GM10266 (cell line): ENCODE measurements around the gene GTSF1L.

ENCODE experiments used
- DNase-seq: peaks from one replicate; pipeline ENCODE4 v3.0.0; 2012; ENCODE audit errors: extremely low spot score
- TF ChIP-seq, protein P1 (sequence below): IDR thresholded peaks from 2 replicates; pipeline ENCODE4 v1.5.1; 2012; ENCODE audit warnings: mild to moderate bottlenecking, low read depth; ENCODE audit not compliant: control insufficient read depth, insufficient read depth; ENCODE audit errors: missing control alignments

The GTSF1L gene

DNA sequence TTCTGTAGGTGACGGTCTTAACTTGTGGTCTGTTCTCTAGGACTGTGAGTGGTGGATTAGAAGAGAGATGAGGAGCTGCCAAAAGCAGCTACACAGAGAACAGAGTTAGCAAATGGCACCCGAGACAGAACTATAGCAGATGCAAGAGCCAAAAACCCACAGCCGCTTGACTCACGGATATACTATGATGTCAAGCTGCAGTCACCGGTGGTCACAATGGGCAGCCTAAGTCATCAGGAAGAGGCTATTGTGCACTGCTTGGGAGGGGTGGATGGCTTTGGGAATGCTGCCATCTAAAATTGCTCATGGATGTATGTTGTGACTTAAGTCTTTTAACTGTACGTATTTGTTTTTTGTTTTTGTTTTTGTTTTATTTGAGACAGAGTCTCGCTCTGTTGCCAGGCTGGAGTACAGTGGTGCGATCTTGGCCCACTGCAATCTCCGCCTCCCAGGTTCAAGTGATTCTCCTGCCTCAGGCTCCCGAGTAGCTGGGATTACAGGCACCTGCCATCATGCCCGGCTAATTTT is at the start of gene GTSF1L:
Gene GTSF1L (minus strand): TSS at position 192 of the 528 bp plus-strand sequence. CDS start 308 bp downstream, outside the sequence.
- DNase-seq = no peak
- TF ChIP-seq, protein P1, sequence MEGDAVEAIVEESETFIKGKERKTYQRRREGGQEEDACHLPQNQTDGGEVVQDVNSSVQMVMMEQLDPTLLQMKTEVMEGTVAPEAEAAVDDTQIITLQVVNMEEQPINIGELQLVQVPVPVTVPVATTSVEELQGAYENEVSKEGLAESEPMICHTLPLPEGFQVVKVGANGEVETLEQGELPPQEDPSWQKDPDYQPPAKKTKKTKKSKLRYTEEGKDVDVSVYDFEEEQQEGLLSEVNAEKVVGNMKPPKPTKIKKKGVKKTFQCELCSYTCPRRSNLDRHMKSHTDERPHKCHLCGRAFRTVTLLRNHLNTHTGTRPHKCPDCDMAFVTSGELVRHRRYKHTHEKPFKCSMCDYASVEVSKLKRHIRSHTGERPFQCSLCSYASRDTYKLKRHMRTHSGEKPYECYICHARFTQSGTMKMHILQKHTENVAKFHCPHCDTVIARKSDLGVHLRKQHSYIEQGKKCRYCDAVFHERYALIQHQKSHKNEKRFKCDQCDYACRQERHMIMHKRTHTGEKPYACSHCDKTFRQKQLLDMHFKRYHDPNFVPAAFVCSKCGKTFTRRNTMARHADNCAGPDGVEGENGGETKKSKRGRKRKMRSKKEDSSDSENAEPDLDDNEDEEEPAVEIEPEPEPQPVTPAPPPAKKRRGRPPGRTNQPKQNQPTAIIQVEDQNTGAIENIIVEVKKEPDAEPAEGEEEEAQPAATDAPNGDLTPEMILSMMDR = no peak

DNA sequence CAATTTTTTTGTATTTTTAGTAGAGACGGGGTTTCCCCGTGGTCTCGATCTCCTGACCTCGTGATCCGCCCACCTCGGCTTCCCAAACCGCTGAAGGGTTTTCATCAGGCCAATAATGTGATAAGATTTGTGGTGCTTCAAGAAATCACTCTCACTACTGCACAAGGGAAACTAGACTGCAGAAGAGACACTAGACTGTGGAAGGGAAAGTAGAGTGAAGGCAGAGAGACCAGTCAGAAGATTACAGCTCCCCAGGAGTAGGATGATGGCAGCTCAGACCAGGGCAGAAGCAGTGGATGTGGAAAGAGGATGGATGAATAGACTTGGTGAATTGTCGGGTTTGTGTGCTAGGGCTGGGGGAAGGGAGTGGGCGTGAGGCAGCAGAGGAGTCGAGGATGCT is 48.0 kb upstream of the GTSF1L start:
- no peak for DNase-seq
- TF ChIP-seq, protein P1 = no peak

DNA sequence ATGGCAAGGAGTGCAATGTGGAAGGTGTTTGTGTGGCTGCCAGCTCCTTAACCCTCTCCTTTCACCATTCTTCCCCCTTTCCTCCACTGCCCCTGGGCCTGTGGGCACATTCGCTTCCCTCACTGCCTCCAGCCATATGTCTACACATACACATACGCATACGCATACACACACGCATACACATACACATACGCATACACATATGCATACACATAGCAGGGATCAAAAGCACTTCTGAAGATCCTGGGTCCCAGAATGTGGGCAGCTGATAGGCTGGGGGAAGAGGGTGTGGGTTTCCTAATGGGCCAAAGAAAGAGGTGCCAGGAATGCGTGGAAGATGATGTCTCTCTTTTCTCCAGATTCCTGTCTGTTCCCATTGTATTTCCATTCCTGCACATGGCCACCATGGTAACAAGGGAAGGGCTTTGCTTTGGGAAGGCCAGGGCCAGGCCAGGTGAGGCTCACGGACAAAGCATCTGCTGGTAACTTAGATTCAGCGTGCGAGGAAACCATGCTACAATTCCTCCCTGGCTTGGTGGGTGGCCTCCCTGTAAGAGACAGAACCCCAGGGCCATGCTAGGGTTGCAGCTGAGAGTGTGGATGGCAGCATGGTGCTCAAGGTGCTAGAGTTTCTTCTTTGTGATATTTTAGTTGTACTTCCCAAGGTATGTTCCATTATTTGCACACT is 44.8 kb upstream of the GTSF1L start:
- no peak for DNase-seq
- TF ChIP-seq, protein P1 = no peak

DNA sequence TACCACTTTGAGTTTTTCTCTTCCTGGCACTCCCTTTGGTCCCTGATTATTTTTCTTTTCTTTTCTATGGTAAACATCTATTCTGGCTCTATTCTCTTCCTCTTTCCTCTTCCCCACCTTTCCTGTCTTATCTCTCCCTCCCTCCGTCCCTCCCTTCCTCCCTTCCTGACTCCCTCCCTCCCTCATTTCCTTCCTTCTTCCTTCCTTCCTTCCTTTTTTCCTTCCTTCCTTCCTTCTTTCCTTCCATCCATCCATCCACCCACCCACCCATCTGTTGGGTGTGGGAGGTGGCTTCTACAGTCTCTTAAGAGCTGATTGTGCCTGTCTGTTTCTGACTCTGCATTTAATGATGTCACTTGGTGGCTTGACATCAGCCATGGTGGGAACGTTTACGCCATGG is 43.5 kb upstream of the GTSF1L start:
- no peak for DNase-seq
- TF ChIP-seq, protein P1 = no peak

DNA sequence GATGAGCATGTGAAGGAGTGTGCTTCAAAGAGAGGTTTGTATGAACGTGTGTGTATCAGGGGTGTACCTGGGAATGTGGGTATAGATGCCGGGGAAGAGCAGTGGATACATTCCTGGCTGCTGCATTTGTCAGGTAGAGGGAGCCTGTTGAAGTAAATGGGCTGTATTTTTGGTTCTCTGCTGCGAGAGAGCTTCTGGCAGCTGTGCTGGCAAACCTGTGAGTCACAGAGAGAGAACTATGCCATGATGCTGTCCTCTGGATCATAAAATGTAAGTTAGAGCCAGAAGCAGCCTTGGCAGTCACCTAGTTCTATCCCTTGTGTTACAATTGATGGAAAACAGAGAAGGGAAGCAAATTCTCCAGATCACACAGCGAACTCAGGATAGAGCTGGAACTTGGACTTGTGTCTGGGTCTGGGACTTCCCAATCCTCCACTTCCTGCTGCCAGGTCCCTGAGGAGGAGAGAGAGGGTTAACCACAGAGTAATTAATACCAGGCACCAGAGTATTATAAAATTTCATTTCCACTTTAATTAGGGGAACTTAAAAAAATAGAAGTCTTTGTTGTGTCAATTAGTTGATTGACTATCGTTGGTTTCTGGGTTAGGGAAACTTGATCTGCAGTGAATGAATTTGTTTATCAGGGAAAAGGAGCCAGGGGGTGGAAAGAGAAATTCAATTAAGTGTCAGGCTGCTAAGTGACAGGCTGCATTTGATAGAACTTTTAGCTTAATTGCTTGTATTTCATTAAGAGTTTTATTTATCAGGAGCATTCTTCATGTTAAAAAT is 41.1 kb upstream of the GTSF1L start:
- no peak for DNase-seq

DNA sequence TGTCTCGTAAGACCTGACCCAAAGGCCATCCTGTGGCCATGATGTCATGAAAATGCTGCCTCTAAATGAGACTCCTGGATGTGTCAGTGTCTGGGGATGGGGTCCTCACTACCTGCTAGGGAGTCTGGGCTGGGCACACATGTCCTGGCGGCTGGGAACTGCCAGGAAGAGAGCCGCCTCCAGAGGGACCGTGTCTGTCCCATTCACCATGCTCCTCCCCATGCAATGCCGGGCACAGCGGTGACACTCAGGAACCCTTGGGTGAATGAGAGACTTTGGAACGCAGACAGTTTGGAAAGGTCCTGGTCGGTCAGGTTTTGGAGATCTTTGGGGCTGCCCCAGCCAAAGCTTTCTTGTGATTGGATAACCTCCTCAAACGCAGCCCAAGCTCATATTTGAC is 40.1 kb upstream of the GTSF1L start:
- TF ChIP-seq, protein P1 = no peak
- no peak for DNase-seq

More for the DNA sequence above, 41.1 kb upstream of the GTSF1L start:
- TF ChIP-seq, protein P1 = no peak
